ENCODE data around the gene TSPO.

DNA sequence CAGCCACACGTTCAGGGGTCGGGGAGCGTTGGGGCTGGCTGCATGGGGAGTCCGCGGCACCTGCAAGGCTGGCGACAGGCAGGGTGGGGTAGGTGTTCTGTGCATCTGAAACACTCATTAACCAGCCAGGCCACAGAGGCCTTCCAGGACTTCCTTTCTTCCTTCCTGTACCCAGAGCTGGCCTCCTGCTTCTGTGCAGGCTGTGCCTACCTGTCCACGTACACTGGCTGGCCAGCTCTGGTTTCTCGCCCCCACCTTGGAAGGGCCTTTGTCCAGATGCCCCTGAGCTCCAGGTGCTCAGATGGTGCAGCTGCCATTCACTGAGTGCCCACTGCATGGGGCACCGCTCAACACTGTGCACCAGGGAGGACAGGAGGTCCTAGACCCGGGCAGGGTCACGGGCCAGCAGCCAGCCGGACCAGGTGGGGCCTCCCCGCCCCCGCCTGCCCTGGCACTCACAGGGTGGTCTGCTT is 19.7 kb downstream of the TSPO start:
- TF ChIP-seq, protein P1, sequence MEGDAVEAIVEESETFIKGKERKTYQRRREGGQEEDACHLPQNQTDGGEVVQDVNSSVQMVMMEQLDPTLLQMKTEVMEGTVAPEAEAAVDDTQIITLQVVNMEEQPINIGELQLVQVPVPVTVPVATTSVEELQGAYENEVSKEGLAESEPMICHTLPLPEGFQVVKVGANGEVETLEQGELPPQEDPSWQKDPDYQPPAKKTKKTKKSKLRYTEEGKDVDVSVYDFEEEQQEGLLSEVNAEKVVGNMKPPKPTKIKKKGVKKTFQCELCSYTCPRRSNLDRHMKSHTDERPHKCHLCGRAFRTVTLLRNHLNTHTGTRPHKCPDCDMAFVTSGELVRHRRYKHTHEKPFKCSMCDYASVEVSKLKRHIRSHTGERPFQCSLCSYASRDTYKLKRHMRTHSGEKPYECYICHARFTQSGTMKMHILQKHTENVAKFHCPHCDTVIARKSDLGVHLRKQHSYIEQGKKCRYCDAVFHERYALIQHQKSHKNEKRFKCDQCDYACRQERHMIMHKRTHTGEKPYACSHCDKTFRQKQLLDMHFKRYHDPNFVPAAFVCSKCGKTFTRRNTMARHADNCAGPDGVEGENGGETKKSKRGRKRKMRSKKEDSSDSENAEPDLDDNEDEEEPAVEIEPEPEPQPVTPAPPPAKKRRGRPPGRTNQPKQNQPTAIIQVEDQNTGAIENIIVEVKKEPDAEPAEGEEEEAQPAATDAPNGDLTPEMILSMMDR (optimal IDR thresholded peaks at IDR 0.05 in 1 of 3, IDR thresholded peaks at IDR 0.05 in 1 of 3, conservative IDR thresholded peaks at IDR 0.05 in 1 of 3; ENCODE audit: extremely low read depth in 1 of 3, insufficient read depth in 2 of 3, low read length in 3 of 3): no peak
- no peak for TF ChIP-seq EZH2 (IDR thresholded peaks at IDR 0.05; ENCODE audit: low read length)
